Measurements from ENCODE around the gene ZCCHC24.

DNA sequence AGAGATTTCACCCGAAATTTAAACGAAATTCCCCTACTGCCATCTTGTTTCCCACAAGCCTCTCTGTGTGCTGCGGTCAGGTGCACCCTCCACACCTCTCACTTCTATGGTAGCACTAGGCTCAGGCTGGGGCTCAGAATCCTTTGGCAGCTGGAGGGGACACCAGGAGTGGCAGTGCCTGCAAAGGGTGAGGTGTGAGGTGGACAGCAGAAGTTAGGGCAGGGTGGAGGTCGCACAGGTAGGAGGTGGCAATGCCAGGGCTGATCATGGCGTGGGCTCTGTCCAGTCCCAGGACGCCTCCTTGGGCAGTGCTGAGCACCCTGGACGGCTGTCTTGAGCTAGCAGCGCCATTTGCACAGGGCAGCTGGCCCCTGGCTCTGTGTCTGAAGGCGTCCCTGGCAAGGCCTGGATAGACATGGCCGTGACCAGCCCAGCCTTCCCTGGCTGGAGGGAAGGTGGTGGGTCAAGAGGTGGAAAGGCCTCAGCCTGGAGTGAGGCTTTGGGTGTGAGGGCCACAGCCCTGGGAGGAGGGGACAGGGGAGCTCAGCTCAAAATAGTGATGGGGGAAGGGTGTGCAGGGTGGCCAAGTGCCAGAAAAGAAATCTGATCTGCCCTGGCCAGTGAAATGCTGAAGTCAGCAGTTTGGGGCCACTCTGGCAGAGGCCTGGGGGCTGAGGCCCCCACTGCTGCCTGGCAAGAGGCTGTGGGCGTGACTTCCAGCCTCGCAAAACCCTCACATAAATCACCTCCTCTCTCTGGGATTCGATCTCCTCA lies 40.0 kb downstream of the ZCCHC24 start:
- TF ChIP-seq CTCF (IDR thresholded peaks at IDR 0.05) (no peak), MXI1 (IDR thresholded peaks at IDR 0.05; ENCODE audit: low read depth, low read length) (no peak), ELF1 (IDR thresholded peaks at IDR 0.05) (no peak), EP300 (IDR thresholded peaks at IDR 0.05; ENCODE audit: borderline replicate concordance in 1 of 2, low read depth in 1 of 2, low read length in 1 of 2) (no peak), SMC3 (IDR thresholded peaks at IDR 0.05; ENCODE audit: low read depth, low read length) (no peak), GATA2 (CRISPR knock-in tag; IDR thresholded peaks at IDR 0.05) (no peak), SIN3A (IDR thresholded peaks at IDR 0.05; ENCODE audit: borderline replicate concordance, low read depth, low read length) (no peak), FOXJ3 (CRISPR knock-in tag; IDR thresholded peaks at IDR 0.05) (no peak), USF2 (IDR thresholded peaks at IDR 0.05; ENCODE audit: borderline replicate concordance, low read depth, low read length) (no peak), EZH2phosphoT487 (IDR thresholded peaks at IDR 0.05; ENCODE audit: borderline replicate concordance, low read depth) (no peak)
- TF ChIP-seq, protein P1, sequence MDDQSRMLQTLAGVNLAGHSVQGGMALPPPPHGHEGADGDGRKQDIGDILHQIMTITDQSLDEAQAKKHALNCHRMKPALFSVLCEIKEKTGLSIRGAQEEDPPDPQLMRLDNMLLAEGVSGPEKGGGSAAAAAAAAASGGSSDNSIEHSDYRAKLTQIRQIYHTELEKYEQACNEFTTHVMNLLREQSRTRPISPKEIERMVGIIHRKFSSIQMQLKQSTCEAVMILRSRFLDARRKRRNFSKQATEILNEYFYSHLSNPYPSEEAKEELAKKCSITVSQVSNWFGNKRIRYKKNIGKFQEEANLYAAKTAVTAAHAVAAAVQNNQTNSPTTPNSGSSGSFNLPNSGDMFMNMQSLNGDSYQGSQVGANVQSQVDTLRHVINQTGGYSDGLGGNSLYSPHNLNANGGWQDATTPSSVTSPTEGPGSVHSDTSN (IDR thresholded peaks at IDR 0.05), result no peak

Data from SK-N-SH (cell line).